ENCODE data around the gene SHC4. TPM values are rescaled to one million over a fixed set of nuclear protein-coding genes. Genes with fewer than 3 reads are reported as not detected.

Gene SHC4
- total RNA-seq, 1 donor from 2014 or later: 7.2 TPM

DNA sequence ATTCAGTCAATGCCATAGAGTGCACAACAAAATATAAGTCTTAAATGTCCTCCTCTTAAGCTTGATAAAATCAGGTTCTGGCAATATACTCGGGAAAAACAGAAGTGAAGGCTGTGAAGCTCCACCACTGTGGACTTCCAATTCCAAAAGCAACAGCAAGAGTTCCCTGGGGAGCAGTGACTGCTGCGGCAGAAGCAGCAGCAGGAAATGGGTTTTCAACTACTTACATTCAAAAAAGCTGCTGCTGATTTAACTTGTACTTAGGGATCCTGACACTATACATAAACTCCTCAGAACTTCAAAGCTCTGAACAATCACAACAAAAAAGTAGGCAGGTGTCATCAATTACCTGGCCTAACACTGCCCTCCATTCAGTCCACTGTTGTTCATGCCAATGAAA is 157.6 kb downstream of the SHC4 start:
- Histone ChIP-seq H3K36me3 (no peaks in the 10 kb centered on the region), H3K4me3 (no peak overlapping the region), H3K4me1 (no peaks in the 10 kb centered on the region), H3K9me3 (no peaks in the 10 kb centered on the region), H3K27me3 (no peaks in the 10 kb centered on the region), H3K27ac (no peak overlapping the region)
- intact Hi-C loops (cut with DNase I): loop anchor here (10.0 kb wide), 1 partner anchor 311 kb away; no protein-coding TSS in a partner anchor
- DNase-seq (ENCODE audit: low spot score in 2 of 2): no peak
- TF ChIP-seq, protein P1, sequence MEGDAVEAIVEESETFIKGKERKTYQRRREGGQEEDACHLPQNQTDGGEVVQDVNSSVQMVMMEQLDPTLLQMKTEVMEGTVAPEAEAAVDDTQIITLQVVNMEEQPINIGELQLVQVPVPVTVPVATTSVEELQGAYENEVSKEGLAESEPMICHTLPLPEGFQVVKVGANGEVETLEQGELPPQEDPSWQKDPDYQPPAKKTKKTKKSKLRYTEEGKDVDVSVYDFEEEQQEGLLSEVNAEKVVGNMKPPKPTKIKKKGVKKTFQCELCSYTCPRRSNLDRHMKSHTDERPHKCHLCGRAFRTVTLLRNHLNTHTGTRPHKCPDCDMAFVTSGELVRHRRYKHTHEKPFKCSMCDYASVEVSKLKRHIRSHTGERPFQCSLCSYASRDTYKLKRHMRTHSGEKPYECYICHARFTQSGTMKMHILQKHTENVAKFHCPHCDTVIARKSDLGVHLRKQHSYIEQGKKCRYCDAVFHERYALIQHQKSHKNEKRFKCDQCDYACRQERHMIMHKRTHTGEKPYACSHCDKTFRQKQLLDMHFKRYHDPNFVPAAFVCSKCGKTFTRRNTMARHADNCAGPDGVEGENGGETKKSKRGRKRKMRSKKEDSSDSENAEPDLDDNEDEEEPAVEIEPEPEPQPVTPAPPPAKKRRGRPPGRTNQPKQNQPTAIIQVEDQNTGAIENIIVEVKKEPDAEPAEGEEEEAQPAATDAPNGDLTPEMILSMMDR (IDR thresholded peaks at IDR 0.05): no peak

DNA sequence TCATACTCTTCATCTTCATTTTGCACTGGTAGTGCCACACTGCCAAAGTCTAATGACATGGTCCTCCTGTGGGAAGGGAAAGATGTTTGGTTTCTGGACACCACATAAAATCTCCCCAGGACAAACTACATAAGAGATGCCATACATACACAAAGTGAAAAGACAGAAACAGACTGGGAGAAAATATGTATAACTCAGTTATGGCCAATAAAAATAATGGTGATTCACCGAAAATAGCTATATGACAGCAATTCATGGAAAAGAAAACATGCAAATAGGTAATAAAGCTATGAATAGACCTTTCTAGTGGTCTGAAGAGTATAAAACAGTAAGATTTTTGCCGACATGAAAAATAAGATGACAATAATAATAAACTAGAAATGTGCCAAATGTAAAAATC is 158.1 kb downstream of the SHC4 start:
- intact Hi-C loops (cut with DNase I): loop anchor here (10.0 kb wide), 1 partner anchor 311 kb away; no protein-coding TSS in a partner anchor

DNA sequence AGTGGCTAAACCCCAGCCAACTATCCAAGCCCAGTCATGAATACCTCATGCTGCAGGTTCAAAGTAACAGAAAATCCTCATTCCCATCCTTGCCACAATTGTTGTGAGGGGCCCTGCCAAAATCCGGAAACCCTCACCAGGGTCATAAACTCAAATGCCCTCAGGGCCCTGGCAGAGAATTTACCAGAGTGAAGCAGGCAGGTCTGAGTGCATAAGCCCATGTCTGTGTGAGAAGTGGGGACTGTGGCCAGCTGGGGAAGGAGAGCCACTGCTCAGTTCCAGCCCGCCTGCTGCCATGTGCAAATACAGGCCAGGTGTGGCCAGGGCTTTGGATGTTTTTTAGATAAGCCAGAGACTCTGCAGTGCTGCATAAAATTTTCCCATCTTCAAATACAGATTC is 159.8 kb downstream of the SHC4 start:
- intact Hi-C loops (cut with DNase I): loop anchor here (10.0 kb wide), 1 partner anchor 309 kb away; no protein-coding TSS in a partner anchor
- Histone ChIP-seq H3K9me3 (no peaks in the 10 kb centered on the region), H3K27ac (no peak overlapping the region), H3K4me1 (no peaks in the 10 kb centered on the region), H3K4me3 (no peak overlapping the region), H3K27me3 (no peaks in the 10 kb centered on the region), H3K36me3 (no peaks in the 10 kb centered on the region)
- TF ChIP-seq, protein P1 (IDR thresholded peaks at IDR 0.05): no peak
- DNase-seq (ENCODE audit: low spot score in 2 of 2): no peak

More for the DNA sequence above, 158.1 kb downstream of the SHC4 start:
- Histone ChIP-seq H3K27ac (no peak overlapping the region), H3K36me3 (no peaks in the 10 kb centered on the region), H3K9me3 (no peaks in the 10 kb centered on the region), H3K4me3 (no peak overlapping the region), H3K4me1 (no peaks in the 10 kb centered on the region), H3K27me3 (no peaks in the 10 kb centered on the region)
- DNase-seq (ENCODE audit: low spot score in 2 of 2): no peak
- TF ChIP-seq, protein P1 (IDR thresholded peaks at IDR 0.05): no peak

DNA sequence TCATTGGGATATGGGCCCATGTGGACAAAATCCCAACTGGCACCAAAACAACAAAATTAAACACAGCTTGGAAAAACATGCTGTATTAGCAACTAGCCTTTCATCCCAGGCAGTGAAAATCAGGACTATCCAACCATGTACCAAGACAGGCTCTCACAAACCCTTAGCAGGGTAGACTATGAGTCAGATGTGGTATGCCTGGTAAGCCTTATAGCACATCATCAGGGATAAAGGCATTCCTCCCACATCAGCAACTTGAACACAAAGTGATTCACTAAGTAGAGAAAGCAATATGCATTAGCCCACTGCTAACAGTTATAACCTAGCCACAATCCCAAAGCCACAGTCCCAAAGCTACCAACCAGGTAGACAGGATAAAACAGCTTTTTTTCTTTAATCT is 160.9 kb downstream of the SHC4 start:
- intact Hi-C loops (cut with DNase I): loop anchor here (10.0 kb wide), 1 partner anchor 308 kb away; no protein-coding TSS in a partner anchor
- H3K27ac ChIP-seq: no peak overlapping the region

DNA sequence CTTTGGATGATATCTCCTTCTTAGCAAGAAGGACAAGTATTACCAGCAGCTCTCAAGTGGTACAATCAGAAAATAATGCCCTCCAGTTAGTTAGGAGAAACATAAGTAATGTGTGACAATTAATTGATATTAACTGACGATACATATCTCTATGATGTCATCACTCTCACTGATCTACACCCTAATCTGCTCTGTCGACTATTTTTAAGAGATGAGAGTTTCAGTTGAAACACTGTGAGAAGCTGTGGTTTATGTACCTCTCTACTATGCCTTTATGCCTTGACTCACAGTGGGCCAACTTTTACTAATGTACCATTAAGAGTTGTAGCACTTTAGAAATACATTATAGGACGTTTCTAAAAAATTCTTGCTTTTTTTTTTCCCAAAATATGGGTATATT is 161.5 kb downstream of the SHC4 start:
- Histone ChIP-seq H3K27me3 (no peaks in the 10 kb centered on the region), H3K4me1 (no peaks in the 10 kb centered on the region), H3K9me3 (no peaks in the 10 kb centered on the region), H3K27ac (no peak overlapping the region), H3K36me3 (no peaks in the 10 kb centered on the region), H3K4me3 (no peak overlapping the region)
- intact Hi-C loops (cut with DNase I): loop anchor here (10.0 kb wide), 1 partner anchor 307 kb away; no protein-coding TSS in a partner anchor
- TF ChIP-seq, protein P1 (IDR thresholded peaks at IDR 0.05): no peak
- DNase-seq (ENCODE audit: low spot score in 2 of 2): no peak

More for the DNA sequence above, 160.9 kb downstream of the SHC4 start:
- DNase-seq (ENCODE audit: low spot score in 2 of 2): no peak
- H3K9me3 ChIP-seq: no peaks in the 10 kb centered on the region
- TF ChIP-seq, protein P1 (IDR thresholded peaks at IDR 0.05): no peak
- no peaks in the 10 kb centered on the region for H3K4me1 ChIP-seq
- no peak overlapping the region for H3K4me3 ChIP-seq
- H3K27me3 ChIP-seq: no peaks in the 10 kb centered on the region
- no peaks in the 10 kb centered on the region for H3K36me3 ChIP-seq

All from ascending aorta (tissue), 2 donors.